Urothelium cell line (cell line): ENCODE data around the gene FAM3C.
"Not testable (repeated sequence)": the region's sequence is repeated elsewhere in the genome, so short reads cannot be mapped to it uniquely, and the experiment has no call there.

Source experiments
- DNase-seq: peaks from one replicate; pipeline ENCODE4 v3.0.0; 2011; ENCODE audit warnings: low spot score, mixed read lengths
- FAIRE-seq: peaks from 2 replicates; lab custom pipeline; 2011; peaks lifted over from hg19 to GRCh38; lab: Jason Lieb, UNC

Gene FAM3C

GRCh38 chr7:121334875-121335648 lies 61.0 kb downstream of the FAM3C start:
- FAIRE-seq: no peak
- DNase-seq: no peak

GRCh38 chr7:121334376-121334775 lies 61.7 kb downstream of the FAM3C start:
- no peak for FAIRE-seq
- DNase-seq: no peak

DNA sequence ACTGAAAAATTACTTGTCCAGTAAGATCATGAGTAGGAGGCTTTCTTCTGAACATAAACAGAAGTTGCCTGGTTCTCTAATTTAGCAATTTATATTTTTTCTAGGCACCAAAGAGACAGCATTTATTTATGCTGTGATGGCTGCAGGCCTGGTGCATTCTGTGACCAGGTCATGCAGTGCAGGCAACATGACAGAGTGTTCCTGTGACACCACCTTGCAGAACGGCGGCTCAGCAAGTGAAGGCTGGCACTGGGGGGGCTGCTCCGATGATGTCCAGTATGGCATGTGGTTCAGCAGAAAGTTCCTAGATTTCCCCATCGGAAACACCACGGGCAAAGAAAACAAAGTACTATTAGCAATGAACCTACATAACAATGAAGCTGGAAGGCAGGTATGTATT lies 64.5 kb downstream of the FAM3C start:
- DNase-seq: no peak
- FAIRE-seq: no peak

- FAIRE-seq: no peak
- no peak for DNase-seq
These were observed 65.1 kb downstream of the FAM3C start for GRCh38 chr7:121331048-121331447.

GRCh38 chr7:121330053-121330833 lies 65.9 kb downstream of the FAM3C start:
- DNase-seq: no peak

DNA sequence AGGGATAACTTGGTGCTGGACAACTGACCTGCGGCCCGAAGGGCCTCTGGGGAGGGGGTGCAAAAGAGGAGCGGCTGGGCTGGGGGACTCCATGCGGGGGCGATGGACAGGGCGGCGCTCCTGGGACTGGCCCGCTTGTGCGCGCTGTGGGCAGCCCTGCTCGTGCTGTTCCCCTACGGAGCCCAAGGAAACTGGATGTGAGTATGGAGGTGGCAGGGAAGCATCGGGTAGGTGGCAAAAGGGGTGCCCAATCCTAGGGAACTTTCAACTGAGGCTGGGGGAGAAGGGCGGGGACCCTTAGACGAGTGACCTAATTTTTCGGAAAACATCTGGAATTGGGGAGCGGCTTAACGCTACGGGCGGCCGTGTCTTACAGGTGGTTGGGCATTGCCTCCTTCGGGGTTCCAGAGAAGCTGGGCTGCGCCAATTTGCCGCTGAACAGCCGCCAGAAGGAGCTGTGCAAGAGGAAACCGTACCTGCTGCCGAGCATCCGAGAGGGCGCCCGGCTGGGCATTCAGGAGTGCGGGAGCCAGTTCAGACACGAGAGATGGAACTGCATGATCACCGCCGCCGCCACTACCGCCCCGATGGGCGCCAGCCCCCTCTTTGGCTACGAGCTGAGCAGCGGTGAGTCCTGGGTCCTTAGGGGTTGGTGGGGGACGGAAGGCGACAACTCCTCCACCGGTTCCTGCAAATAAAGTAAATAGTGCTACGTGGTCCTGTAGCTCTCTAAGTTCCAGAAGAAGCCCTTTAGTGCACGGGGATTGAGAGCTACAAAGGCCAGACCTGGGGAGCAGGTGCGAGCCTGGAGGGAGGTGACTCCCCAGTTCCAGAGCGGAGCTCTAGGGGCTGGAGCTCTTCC lies 66.7 kb downstream of the FAM3C start:
- no peak for DNase-seq
- no peak for FAIRE-seq

More at GRCh38 chr7:121330053-121330833, 65.9 kb downstream of the FAM3C start:
- no peak for FAIRE-seq

GRCh38 chr7:121328508-121329190 lies 67.5 kb downstream of the FAM3C start, which contains the start of gene WNT16:
Gene WNT16, plus strand, starts transcription at chr7:121329000. Its CDS starts 293 bp downstream, at chr7:121329293.
- no peak for DNase-seq
- FAIRE-seq: no peak

- FAIRE-seq (no peak), DNase-seq (no peak)
These were observed 68.4 kb downstream of the FAM3C start for GRCh38 chr7:121327671-121328070.

DNA sequence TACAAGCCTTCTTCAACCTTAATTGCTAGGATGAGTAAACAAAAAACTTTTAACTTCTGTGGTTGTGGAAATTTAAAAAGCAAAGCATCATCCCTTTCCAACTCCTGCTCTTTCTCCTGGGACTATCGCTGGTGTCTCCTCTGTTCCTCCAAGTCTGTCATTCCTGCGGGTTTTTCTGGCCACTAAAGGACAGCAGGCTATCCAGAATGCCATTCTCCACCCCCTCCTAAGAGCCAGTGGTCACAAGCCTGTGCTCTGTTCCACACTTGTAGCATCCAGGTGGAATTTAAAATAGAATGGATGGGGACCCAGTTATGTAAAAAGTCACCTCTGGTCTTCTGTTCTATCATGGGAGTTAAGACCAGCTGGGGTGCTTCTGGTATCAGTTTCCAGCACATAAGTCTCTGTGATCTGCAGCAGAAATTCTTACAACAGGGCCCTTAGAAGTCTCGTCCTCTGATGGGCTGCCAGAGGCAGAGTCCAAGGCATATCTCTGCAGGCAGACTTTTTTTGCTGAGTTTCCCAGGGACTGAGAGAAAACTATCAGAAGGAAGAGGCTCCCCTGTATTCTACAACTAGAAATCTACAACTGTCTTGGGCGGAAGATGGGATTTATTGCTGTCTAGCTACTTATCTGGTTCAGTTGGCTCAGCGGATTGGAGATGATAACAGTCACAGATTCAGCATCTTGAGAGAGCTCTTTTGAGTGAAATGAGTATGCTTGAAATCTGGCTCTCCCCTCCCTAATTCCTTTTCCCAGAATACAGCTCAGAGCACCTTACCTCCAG lies 72.4 kb downstream of the FAM3C start:
- DNase-seq (no peak), FAIRE-seq (no peak)

GRCh38 chr7:121322460-121322859 lies 73.6 kb downstream of the FAM3C start:
- DNase-seq: no peak
- FAIRE-seq: no peak

GRCh38 chr7:121315170-121315569 lies 80.9 kb downstream of the FAM3C start:
- DNase-seq, FAIRE-seq: not testable (repeated sequence)

- FAIRE-seq (no peak), DNase-seq (peak; percentile 36)
These were observed 82.1 kb downstream of the FAM3C start for GRCh38 chr7:121313793-121314676.

- FAIRE-seq (no peak), DNase-seq (no peak)
These were observed 82.8 kb downstream of the FAM3C start for GRCh38 chr7:121313220-121313792.

DNA sequence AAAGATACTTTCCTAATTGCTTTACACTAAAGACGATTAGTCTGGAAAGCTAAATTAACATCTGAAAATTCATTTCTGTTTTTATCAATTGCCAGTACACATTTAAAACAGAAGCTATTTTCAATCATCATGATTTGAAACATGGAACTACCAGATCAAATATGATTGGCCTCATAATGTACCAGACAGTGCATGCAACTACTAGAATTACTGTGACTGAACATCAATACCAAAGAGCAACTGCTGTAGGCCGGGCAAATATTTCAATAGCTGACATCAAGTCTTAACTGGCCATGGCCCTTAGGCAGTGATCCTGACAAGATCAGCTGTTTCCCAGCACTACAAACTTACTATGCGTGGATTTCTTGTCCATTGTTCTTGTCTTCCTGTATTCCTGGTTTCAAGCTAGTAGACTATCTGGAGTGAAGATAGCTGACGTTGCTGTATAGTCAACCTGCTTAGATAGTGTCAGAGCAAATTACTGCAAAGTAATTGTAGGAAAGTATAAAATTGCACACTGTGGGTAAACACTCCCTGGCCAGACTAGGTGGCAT lies 89.0 kb downstream of the FAM3C start:
- DNase-seq: no peak
- FAIRE-seq: no peak

- FAIRE-seq: no peak
- DNase-seq: no peak
These were observed 89.5 kb downstream of the FAM3C start for GRCh38 chr7:121306565-121306964.

GRCh38 chr7:121305109-121305508 lies 91.0 kb downstream of the FAM3C start:
- FAIRE-seq (no peak), DNase-seq (no peak)

GRCh38 chr7:121304102-121304658 lies 91.9 kb downstream of the FAM3C start:
- FAIRE-seq (no peak), DNase-seq (no peak)
